Lung (tissue), 12 donors: Measurements from ENCODE around the gene SPATA32. TPM values are rescaled to one million over a fixed set of nuclear protein-coding genes. Genes with fewer than 3 reads are reported as not detected.

Experiments used
- ATAC-seq: fragments of 200-7000 bp; cut with Tn5 transposase; one replicate; pipeline ENCODE4 v1.9.1; 2020; ENCODE audit warnings: moderate number of reproducible peaks; ENCODE audit not compliant: insufficient read depth, low FRiP score
- DNase-seq, 3 donors: peaks; one replicate each; pipeline ENCODE4 v3.0.0-alpha.2; 2013 to 2017
- H3K27ac ChIP-seq, 2 donors: one replicate each; pipeline ENCODE4 v1.5.1; 2013; ENCODE audit warnings: mild to moderate bottlenecking in 2 of 2, moderate library complexity in 2 of 2, control low read depth in 1 of 2, inconsistent platforms in 1 of 2, low read depth in 1 of 2, low read length in 1 of 2
- H3K27me3 ChIP-seq, 3 donors: one replicate each; pipeline ENCODE4 v1.5.1; 2013; ENCODE audit warnings: low read length in 2 of 3; ENCODE audit not compliant: control insufficient read depth in 3 of 3, insufficient read depth in 3 of 3
- H3K36me3 ChIP-seq, 4 donors: one replicate each; pipeline ENCODE4 v1.5.1; 2013; ENCODE audit warnings: low read length in 4 of 4, mild to moderate bottlenecking in 1 of 4, moderate library complexity in 1 of 4; ENCODE audit not compliant: control insufficient read depth in 4 of 4, insufficient read depth in 4 of 4
- H3K4me1 ChIP-seq, 5 donors: one replicate each; pipeline ENCODE4 v1.5.1; 2013; ENCODE audit warnings: low read length in 5 of 5, mild to moderate bottlenecking in 2 of 5, moderate library complexity in 1 of 5; ENCODE audit not compliant: control insufficient read depth in 5 of 5, insufficient read depth in 5 of 5
- H3K4me3 ChIP-seq: one replicate; pipeline ENCODE4 v1.5.1; 2013; ENCODE audit warnings: mild to moderate bottlenecking, control low read depth, moderate library complexity
- H3K9ac ChIP-seq, 2 donors: one replicate each; pipeline ENCODE4 v1.5.1; 2013; ENCODE audit warnings: low read length in 2 of 2, control low read depth in 1 of 2; ENCODE audit not compliant: insufficient read depth in 1 of 2
- H3K9me3 ChIP-seq, 4 donors: one replicate each; pipeline ENCODE4 v1.5.1; 2013; ENCODE audit warnings: low read length in 3 of 4, mild to moderate bottlenecking in 1 of 4, moderate library complexity in 1 of 4; ENCODE audit not compliant: control insufficient read depth in 4 of 4, insufficient read depth in 3 of 4
- WGBS, 2 donors: extraction: QIAGEN DNeasy Blood & Tissue Kit; methylation state at CpG; one replicate each; pipeline ENCODE4 v1.1.7; 2013; 5-methylcytosine and 5-hydroxymethylcytosine counted together
- polyA plus RNA-seq, 2 donors: library from polyadenylated mRNA; stranded (reverse); fragments of 200-250 nt; gene quantifications; one replicate each; pipeline ENCODE4 v1.2.1, GENCODE V29; 2013
- total RNA-seq, 2 donors: library from RNA; depleted of rRNA in 1 of 2; stranded (reverse); fragments of >200 nt in 1 of 2; gene quantifications; one replicate each; pipeline ENCODE4 v1.2.1, GENCODE V29; 2014 to 2021
- TF ChIP-seq, protein P1 (sequence below): IDR thresholded peaks from 2 replicates; pipeline ENCODE4 v1.5.1; 2012; ENCODE audit warnings: mild to moderate bottlenecking; ENCODE audit errors: control extremely low read depth, extremely low read depth
- donor health status: control.
- donor health status: control.
- donor health status: Bipolar disorder and iron deficiency.
- donor health status: healthy.
- donor health status: DM: yes; HTN: yes; CAD: no.

Gene SPATA32
- total and polyA plus RNA-seq, 4 donors: 0.08 to 0.40 (median 0.21) TPM; not detected in 1

DNA sequence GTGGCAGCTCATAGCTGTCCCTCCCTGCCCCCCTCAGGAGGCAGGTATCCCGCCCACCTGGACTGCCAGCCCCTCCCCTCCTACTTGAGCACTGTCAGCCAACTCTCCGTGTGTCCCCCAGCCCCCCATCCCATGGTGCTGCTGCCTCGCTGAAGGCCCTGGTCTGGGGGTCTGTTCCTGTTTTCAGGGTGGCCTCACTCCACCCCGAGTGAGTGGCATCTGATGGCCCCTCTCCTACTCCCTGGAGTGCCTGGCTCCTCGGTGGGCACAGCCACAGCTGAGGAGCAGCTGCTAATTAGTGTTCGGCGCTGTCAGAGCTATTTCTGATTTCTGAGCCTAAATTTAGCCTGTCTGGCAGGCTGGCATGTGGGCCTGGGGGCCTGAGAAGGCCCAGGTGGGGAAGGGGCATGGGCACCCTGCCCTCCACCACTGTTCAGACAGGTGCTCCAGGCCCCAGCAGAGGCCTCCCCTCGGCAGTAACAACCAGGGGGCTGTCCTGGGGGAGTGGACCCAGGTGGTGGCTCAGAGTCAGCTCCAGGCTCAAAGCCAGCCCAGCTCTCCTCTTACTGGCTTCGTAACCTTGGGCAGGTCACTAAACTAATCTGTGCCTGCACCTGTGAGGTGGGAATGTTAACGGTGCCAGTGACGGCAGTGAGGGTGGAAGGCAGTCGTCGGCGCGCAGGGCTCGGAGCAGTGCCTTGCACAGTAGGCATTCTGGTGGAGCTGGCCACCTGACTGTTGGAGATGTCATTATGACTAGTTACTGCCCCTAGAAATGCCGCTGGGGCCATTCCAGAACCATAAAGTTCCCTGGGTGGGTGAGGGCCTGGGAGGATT is 33.8 kb downstream of the SPATA32 start:
- no peak for DNase-seq
- Histone ChIP-seq H3K27ac (peak overlapping the region; percentile 67 to 87), H3K9ac (peak overlapping the region in 1 of 2 donors; percentile 53), H3K4me1 (peaks cover 0 to 28% (median 10%) of the 10 kb centered on the region in 5 donors), H3K4me3 (no peak overlapping the region), H3K36me3 (no peaks in the 10 kb centered on the region), H3K9me3 (no peaks in the 10 kb centered on the region), H3K27me3 (peaks cover 0 to 8% (median 7%) of the 10 kb centered on the region in 3 donors)
- 49 to 61% methylated on average over 17 of the region's 17 CpGs for WGBS, 2 donors
- TF ChIP-seq, protein P1, sequence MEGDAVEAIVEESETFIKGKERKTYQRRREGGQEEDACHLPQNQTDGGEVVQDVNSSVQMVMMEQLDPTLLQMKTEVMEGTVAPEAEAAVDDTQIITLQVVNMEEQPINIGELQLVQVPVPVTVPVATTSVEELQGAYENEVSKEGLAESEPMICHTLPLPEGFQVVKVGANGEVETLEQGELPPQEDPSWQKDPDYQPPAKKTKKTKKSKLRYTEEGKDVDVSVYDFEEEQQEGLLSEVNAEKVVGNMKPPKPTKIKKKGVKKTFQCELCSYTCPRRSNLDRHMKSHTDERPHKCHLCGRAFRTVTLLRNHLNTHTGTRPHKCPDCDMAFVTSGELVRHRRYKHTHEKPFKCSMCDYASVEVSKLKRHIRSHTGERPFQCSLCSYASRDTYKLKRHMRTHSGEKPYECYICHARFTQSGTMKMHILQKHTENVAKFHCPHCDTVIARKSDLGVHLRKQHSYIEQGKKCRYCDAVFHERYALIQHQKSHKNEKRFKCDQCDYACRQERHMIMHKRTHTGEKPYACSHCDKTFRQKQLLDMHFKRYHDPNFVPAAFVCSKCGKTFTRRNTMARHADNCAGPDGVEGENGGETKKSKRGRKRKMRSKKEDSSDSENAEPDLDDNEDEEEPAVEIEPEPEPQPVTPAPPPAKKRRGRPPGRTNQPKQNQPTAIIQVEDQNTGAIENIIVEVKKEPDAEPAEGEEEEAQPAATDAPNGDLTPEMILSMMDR: no peak
- ATAC-seq: no peak

DNA sequence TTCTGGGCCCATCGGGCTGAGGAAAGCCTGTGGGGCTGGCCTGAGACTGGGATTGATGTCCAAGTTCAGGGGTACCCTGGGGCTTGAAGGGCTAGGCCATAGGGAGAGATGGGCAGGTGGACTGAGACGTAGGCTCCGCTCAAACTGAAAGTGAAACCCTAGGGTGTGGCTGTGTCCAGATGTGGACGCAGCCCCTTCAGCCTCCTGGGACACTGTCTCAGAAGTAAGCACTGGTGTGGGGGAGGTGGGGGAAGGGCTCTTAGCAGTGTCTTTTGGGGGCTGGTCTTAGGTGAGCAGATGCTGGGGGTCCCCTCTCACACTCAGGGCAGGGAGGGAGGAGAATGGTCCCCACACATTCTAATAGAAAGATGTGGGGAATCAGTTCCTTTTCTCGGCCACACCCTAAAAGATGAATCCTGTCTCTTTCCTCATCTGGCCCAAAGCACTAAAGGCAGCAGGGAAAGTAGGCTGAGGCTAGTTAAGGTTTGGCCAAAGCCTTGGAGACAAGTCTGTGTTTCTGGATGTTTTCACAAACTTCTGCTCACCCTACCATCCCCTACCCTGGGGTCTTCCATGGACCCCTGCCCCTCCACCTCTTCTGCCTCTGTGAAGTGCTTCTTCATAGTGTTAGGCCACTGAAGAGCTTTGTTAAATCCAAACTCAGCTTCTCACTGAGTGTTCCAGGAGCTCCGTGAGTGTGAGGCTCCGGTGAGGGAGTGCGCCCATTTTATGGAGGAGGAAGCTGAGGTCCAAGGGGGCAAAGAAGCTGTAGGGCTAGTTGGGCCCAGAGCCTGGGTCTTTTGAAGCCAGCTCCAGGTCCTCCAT is 34.6 kb downstream of the SPATA32 start:
- Histone ChIP-seq H3K9ac (no peak overlapping the region), H3K36me3 (no peaks in the 10 kb centered on the region), H3K27ac (peak overlapping the region in 1 of 2 donors; percentile 87), H3K27me3 (peaks cover 0 to 16% (median 14%) of the 10 kb centered on the region in 3 donors), H3K9me3 (no peaks in the 10 kb centered on the region), H3K4me3 (no peak overlapping the region), H3K4me1 (peaks cover 0 to 29% (median 10%) of the 10 kb centered on the region in 5 donors)
- TF ChIP-seq, protein P1: no peak
- WGBS, 2 donors: 47 to 57% methylated on average over 8 of the region's 8 CpGs
- DNase-seq (no peak), ATAC-seq (no peak)

DNA sequence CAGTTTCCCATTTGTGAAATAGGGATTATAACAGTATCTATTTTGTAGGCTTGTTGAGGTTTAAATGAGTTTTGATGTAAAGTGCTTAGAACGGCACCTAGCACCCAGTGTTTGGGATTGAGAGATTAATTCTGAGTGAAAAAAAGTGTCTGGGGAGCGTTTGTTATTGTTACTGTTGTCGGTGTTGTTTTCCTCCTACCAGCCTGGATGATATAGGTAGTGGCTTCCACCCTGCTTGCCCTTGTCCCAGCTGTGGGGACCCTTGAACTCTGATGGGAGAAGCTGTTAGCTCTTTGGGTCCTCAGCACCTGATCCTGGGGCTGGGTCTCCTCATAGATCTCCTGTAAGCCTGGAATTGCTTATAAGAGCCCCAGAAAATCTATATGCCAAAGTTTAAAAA is 35.3 kb downstream of the SPATA32 start:
- Histone ChIP-seq H3K9ac (no peak overlapping the region), H3K4me1 (peaks cover 0 to 31% (median 10%) of the 10 kb centered on the region in 5 donors), H3K27ac (peak overlapping the region in 1 of 2 donors; percentile 87), H3K27me3 (peaks cover 0 to 18% (median 14%) of the 10 kb centered on the region in 3 donors), H3K36me3 (no peaks in the 10 kb centered on the region), H3K9me3 (no peaks in the 10 kb centered on the region), H3K4me3 (no peak overlapping the region)
- 41 to 51% methylated on average over 3 of the region's 3 CpGs for WGBS, 2 donors
- no peak for ATAC-seq
- TF ChIP-seq, protein P1: no peak
- DNase-seq: no peak
